ENCODE data around the gene DYNC1I1. TPM values are rescaled to one million over a fixed set of nuclear protein-coding genes. Genes with fewer than 3 reads are reported as not detected.

DYNC1I1 gene
- total RNA-seq, 1 experiment from 2014 or later = 8.3 TPM

DNA sequence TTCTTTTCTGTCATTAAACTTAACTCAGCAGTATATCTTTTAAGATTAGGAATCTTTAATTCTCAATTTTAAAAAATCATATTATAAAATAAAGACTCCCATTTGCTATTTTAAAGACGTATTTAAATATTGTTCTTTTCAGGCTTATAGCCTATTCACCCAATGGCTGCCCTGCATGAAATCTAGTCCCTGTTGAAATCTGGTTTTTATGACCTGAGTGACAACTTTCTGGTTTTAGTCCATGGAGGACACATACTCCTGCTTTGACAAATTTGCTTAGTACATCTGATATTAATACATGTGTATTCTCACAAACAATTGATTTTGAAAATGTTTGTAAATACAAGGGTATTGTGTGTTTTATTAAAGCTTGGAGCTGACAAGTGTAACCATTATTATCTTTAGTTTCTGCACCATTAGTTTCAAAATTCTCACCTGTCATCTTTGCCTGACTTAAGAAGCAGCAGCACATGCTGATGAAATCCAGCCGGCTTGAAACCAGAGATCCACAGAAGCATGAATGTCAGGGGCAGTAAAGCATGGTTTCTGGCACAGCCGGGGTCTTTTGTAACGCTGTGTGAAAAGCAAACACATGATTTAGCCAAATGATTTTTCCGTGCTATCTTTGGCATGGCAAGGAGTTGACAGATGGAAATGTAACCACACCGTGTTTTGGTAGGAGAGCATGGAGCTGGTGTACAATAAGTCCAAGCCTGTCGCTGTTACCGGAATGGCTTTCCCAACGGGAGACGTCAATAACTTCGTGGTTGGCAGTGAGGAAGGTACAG lies 262.8 kb downstream of the DYNC1I1 start:
- ChIA-PET POLR2A (no interaction called here), CTCF (no interaction called here)
- H3K27me3 Mint-ChIP-seq (ENCODE audit: insufficient read depth, unreplicated experiment) = peaks cover 7% of the 10 kb centered on the region
- Histone ChIP-seq H3K36me3 (ENCODE audit: control insufficient read depth, insufficient read depth, low read length) (no peaks in the 10 kb centered on the region), H3K4me1 (no peaks in the 10 kb centered on the region), H3K27me3 (replicated peaks; ENCODE audit: control insufficient read depth, insufficient read depth, low read length) (no peaks in the 10 kb centered on the region), H3K4me3 (ENCODE audit: low read depth, low read length) (no peak overlapping the region), H3K9me3 (no peaks in the 10 kb centered on the region)
- H3K4me3 Mint-ChIP-seq (ENCODE audit: unreplicated experiment) = no peak overlapping the region
- intact Hi-C loops (cut with micrococcal nuclease; ENCODE audit: unreplicated experiment) = no loop called here
- no peaks in the 10 kb centered on the region for H3K9me3 Mint-ChIP-seq (ENCODE audit: unreplicated experiment)
- H3K27ac Mint-ChIP-seq (ENCODE audit: unreplicated experiment) = no peak overlapping the region
- H3K4me1 Mint-ChIP-seq (ENCODE audit: low read depth, unreplicated experiment) = no peaks in the 10 kb centered on the region
- no peak for TF ChIP-seq CTCF (IDR thresholded peaks at IDR 0.05; ENCODE audit: insufficient read depth in 1 of 2, low read depth in 1 of 2, low read length in 1 of 2, severe bottlenecking in 1 of 2, unreplicated experiment in 1 of 2)
- BruUV-seq (replicated peaks) = no TSS peak
- DNase-seq = no peak
- H3K36me3 Mint-ChIP-seq (ENCODE audit: insufficient read depth, unreplicated experiment) = no peaks in the 10 kb centered on the region

DNA sequence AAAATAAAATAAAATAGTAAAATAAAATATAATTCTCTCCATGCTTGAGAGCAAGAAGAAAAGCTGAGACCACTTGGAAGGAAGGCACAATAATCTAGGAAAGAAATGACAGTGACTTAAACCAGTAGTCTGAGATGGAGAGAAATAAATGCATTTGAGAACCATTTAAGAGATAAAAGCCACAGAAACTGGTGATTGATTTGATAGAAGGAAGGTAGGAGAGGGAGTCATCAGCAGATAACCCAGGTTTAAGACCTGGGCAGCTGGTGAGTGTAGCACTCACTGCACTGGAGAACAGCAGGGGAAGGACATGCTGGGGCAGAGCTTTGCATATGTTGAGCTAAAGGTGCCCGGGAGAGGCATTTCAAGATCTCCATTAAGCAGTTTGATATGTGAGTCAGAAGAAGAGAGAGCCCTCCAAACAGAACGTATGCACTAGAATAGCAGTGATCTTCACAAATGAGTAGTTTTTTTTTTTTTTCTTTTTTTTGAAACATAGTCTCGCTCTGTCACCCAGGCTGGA lies 268.0 kb downstream of the DYNC1I1 start:
- no TSS peak for BruUV-seq (replicated peaks)
- DNase-seq = no peak
- no peak overlapping the region for H3K27ac Mint-ChIP-seq (ENCODE audit: unreplicated experiment)
- H3K4me1 Mint-ChIP-seq (ENCODE audit: low read depth, unreplicated experiment) = no peaks in the 10 kb centered on the region
- no peaks in the 10 kb centered on the region for H3K36me3 Mint-ChIP-seq (ENCODE audit: insufficient read depth, unreplicated experiment)
- H3K9me3 Mint-ChIP-seq (ENCODE audit: unreplicated experiment) = no peaks in the 10 kb centered on the region
- Histone ChIP-seq H3K9me3 (no peaks in the 10 kb centered on the region), H3K4me3 (ENCODE audit: low read depth, low read length) (no peak overlapping the region), H3K27me3 (replicated peaks; ENCODE audit: control insufficient read depth, insufficient read depth, low read length) (no peaks in the 10 kb centered on the region), H3K36me3 (ENCODE audit: control insufficient read depth, insufficient read depth, low read length) (no peaks in the 10 kb centered on the region), H3K4me1 (no peaks in the 10 kb centered on the region)
- H3K27me3 Mint-ChIP-seq (ENCODE audit: insufficient read depth, unreplicated experiment) = peaks cover 4% of the 10 kb centered on the region
- no peak overlapping the region for H3K4me3 Mint-ChIP-seq (ENCODE audit: unreplicated experiment)
- POLR2A ChIA-PET = no interaction called here
- no peak for TF ChIP-seq CTCF (IDR thresholded peaks at IDR 0.05; ENCODE audit: insufficient read depth in 1 of 2, low read depth in 1 of 2, low read length in 1 of 2, severe bottlenecking in 1 of 2, unreplicated experiment in 1 of 2)
- intact Hi-C loops (cut with micrococcal nuclease; ENCODE audit: unreplicated experiment) = no loop called here
- CTCF ChIA-PET = no interaction called here

DNA sequence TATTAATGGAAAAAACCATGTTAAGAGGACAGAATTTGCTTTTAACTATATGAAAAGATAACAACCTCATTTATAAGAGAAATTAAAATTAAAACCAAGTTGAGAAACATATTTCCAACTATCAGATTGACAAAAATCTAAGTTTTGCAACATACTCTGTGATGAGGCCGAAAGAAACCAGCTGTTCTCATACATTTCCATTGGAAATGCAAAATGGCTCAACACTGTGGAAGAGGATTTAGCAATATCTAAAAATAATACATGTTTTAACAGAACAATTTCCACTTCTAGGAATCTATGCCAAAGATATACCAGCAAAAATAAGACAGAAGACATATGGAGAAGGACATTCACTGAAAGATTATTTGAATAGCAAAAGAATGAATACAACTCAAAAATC lies 268.8 kb downstream of the DYNC1I1 start:
- H3K27ac Mint-ChIP-seq (ENCODE audit: unreplicated experiment) = no peak overlapping the region
- CTCF ChIA-PET = no interaction called here
- no peaks in the 10 kb centered on the region for H3K4me1 ChIP-seq
- TF ChIP-seq CTCF (IDR thresholded peaks at IDR 0.05; ENCODE audit: insufficient read depth in 1 of 2, low read depth in 1 of 2, low read length in 1 of 2, severe bottlenecking in 1 of 2, unreplicated experiment in 1 of 2) = no peak
- H3K36me3 ChIP-seq (ENCODE audit: control insufficient read depth, insufficient read depth, low read length) = no peaks in the 10 kb centered on the region
- DNase-seq = no peak
- H3K4me3 Mint-ChIP-seq (ENCODE audit: unreplicated experiment) = no peak overlapping the region
- POLR2A ChIA-PET = no interaction called here
- no peaks in the 10 kb centered on the region for H3K36me3 Mint-ChIP-seq (ENCODE audit: insufficient read depth, unreplicated experiment)
- H3K9me3 Mint-ChIP-seq (ENCODE audit: unreplicated experiment) = no peaks in the 10 kb centered on the region
- no peaks in the 10 kb centered on the region for H3K27me3 ChIP-seq (replicated peaks; ENCODE audit: control insufficient read depth, insufficient read depth, low read length)
- H3K9me3 ChIP-seq = no peaks in the 10 kb centered on the region
- no peaks in the 10 kb centered on the region for H3K4me1 Mint-ChIP-seq (ENCODE audit: low read depth, unreplicated experiment)
- peaks cover under 1% of the 10 kb centered on the region for H3K27me3 Mint-ChIP-seq (ENCODE audit: insufficient read depth, unreplicated experiment)
- no peak overlapping the region for H3K4me3 ChIP-seq (ENCODE audit: low read depth, low read length)
- no TSS peak for BruUV-seq (replicated peaks)
- intact Hi-C loops (cut with micrococcal nuclease; ENCODE audit: unreplicated experiment) = no loop called here

All from Caco-2 (cell line).